H1 (cell line): Measurements from ENCODE around the gene SLC15A3. TPM values are rescaled to one million over a fixed set of nuclear protein-coding genes. Genes with fewer than 3 reads are reported as not detected.

ENCODE experiments used
- CTCF ChIA-PET: fragments of 300-600 bp; sonication (Branson Sonifier 250); formaldehyde crosslinking; loops from one replicate; lab custom pipeline; 2021; ENCODE audit not compliant: partially characterized antibody; lab: Charles Lee
- POLR2A ChIA-PET: fragments of 300-600 bp; sonication (Branson Sonifier 250); formaldehyde crosslinking; loops from one replicate; lab custom pipeline; 2021; ENCODE audit warnings: inconsistent platforms; ENCODE audit not compliant: partially characterized antibody; lab: Charles Lee
- DNase-seq, 2 experiments: peaks; one replicate each; pipeline versions ENCODE4 v3.0.0 to v3.0.0-alpha.2; 2010 to 2022; ENCODE audit warnings: low spot score in 2 of 2, low read depth in 1 of 2, mixed read lengths in 1 of 2
- FAIRE-seq: peaks from 2 replicates; lab custom pipeline; 2011; peaks lifted over from hg19 to GRCh38; lab: Jason Lieb, UNC
- H2AFZ ChIP-seq: 2 replicates; pipeline ENCODE4 v1.8.1; 2012; ENCODE audit warnings: low read length, inconsistent platforms
- H2AK5ac ChIP-seq: 2 replicates; pipeline ENCODE4 v1.6.1; 2013; ENCODE audit warnings: low read depth, low read length
- H2BK120ac ChIP-seq: replicated peaks from 2 replicates; pipeline ENCODE3; 2013; ENCODE audit warnings: low read depth, low read length, inconsistent platforms
- H2BK12ac ChIP-seq: 2 replicates; pipeline ENCODE4 v1.6.1; 2013; ENCODE audit warnings: low read depth, low read length
- H2BK15ac ChIP-seq: 2 replicates; pipeline ENCODE4 v1.6.1; 2013; ENCODE audit warnings: low read length
- H2BK20ac ChIP-seq: 2 replicates; pipeline ENCODE4 v1.6.1; 2013; ENCODE audit warnings: low read length
- H2BK5ac ChIP-seq: 2 replicates; pipeline ENCODE4 v1.6.1; 2013; ENCODE audit warnings: low read depth, low read length
- H3K14ac ChIP-seq: 2 replicates; pipeline ENCODE4 v1.6.1; 2013; ENCODE audit warnings: inconsistent platforms; ENCODE audit not compliant: insufficient read length
- H3K18ac ChIP-seq: 2 replicates; pipeline ENCODE4 v1.6.1; 2013; ENCODE audit warnings: low read length; ENCODE audit errors: extremely low read depth
- H3K23ac ChIP-seq: 2 replicates; pipeline ENCODE4 v1.6.1; 2013; ENCODE audit warnings: inconsistent platforms; ENCODE audit not compliant: insufficient read length
- H3K23me2 ChIP-seq: 2 replicates; pipeline ENCODE4 v1.6.1; 2013; ENCODE audit warnings: low read depth, low read length
- H3K27ac ChIP-seq: 2 replicates; pipeline ENCODE4 v1.6.1; 2011; ENCODE audit warnings: low read depth, low read length, inconsistent platforms
- H3K27me3 ChIP-seq, 4 experiments: replicated peaks in 1 of 4; 1 replicate in 1 of 4; 2 replicates in 3 of 4; pipeline versions ENCODE4 v1.6.1 to v1.8.1; 2011 to 2013; ENCODE audit warnings: low read length in 3 of 4, mild to moderate bottlenecking in 3 of 4, inconsistent platforms in 2 of 4, mixed read lengths in 2 of 4, moderate library complexity in 1 of 4; ENCODE audit not compliant: control insufficient read depth in 3 of 4, insufficient read depth in 3 of 4; ENCODE audit errors: extremely low read depth in 1 of 4
- H3K36me3 ChIP-seq, 4 experiments: 2 replicates each; pipeline versions ENCODE4 v1.6.1 to v1.8.1; 2011 to 2013; ENCODE audit warnings: mild to moderate bottlenecking in 4 of 4, low read length in 3 of 4, moderate library complexity in 2 of 4, control low read depth in 1 of 4, inconsistent platforms in 1 of 4; ENCODE audit not compliant: insufficient read depth in 4 of 4, control insufficient read depth in 2 of 4
- H3K4ac ChIP-seq: replicated peaks from 2 replicates; pipeline ENCODE3; 2013; ENCODE audit warnings: low read length, low read depth, mixed read lengths, inconsistent platforms; ENCODE audit not compliant: insufficient read length
- H3K4me1 ChIP-seq, 4 experiments: replicated peaks in 1 of 4; 1 replicate in 1 of 4; 2 replicates in 3 of 4; pipeline versions ENCODE4 v1.6.1 to v1.8.1; 2011 to 2013; ENCODE audit warnings: low read length in 3 of 4, inconsistent platforms in 2 of 4, mixed read lengths in 1 of 4; ENCODE audit not compliant: insufficient read depth in 4 of 4, control insufficient read depth in 3 of 4
- H3K4me2 ChIP-seq, 2 experiments: 2 replicates each; pipeline versions ENCODE4 v1.6.1 to v1.8.1; 2011 to 2013; ENCODE audit warnings: low read depth in 2 of 2, low read length in 2 of 2, control low read depth in 1 of 2, inconsistent platforms in 1 of 2, mild to moderate bottlenecking in 1 of 2; ENCODE audit not compliant: insufficient read depth in 1 of 2
- H3K4me3 ChIP-seq, 4 experiments: fragments of 200-600, 300-600 bp in 1 of 4; sonication (generic), shearing (Covaris generic), sonication (Bioruptor Twin) in 1 of 4; 2 replicates each; pipeline versions ENCODE4 v1.5.1 to v1.8.1; 2011 to 2016; ENCODE audit warnings: low read length in 4 of 4, low read depth in 3 of 4, control low read depth in 2 of 4, inconsistent platforms in 2 of 4, mild to moderate bottlenecking in 2 of 4, mixed read lengths in 1 of 4, moderate library complexity in 1 of 4; ENCODE audit not compliant: insufficient read depth in 2 of 4; ENCODE audit errors: extremely low read depth in 1 of 4
- H3K56ac ChIP-seq: replicated peaks from 2 replicates; pipeline ENCODE3; 2013; ENCODE audit warnings: low read depth, mild to moderate bottlenecking, mixed read lengths, low read length, inconsistent platforms; ENCODE audit not compliant: insufficient read length
- H3K79me1 ChIP-seq: 2 replicates; pipeline ENCODE4 v1.6.1; 2013; ENCODE audit warnings: low read depth, low read length, control low read depth
- H3K79me2 ChIP-seq, 2 experiments: 2 replicates each; pipeline versions ENCODE4 v1.6.1 to v1.8.1; 2012 to 2013; ENCODE audit warnings: low read length in 2 of 2, mild to moderate bottlenecking in 2 of 2, inconsistent platforms in 1 of 2; ENCODE audit not compliant: insufficient read depth in 2 of 2, control insufficient read depth in 1 of 2
- H3K9ac ChIP-seq, 4 experiments: replicated peaks in 1 of 4; 1 replicate in 1 of 4; 2 replicates in 3 of 4; pipeline versions ENCODE4 v1.6.1 to v1.8.1; 2011 to 2013; ENCODE audit warnings: low read depth in 3 of 4, low read length in 3 of 4, control low read depth in 2 of 4, mild to moderate bottlenecking in 2 of 4, moderate library complexity in 2 of 4, inconsistent platforms in 1 of 4; ENCODE audit errors: extremely low read depth in 1 of 4
- H3K9me3 ChIP-seq, 2 experiments: 2 replicates each; pipeline versions ENCODE4 v1.6.1 to v1.8.1; 2012 to 2013; ENCODE audit warnings: mild to moderate bottlenecking in 2 of 2, moderate library complexity in 2 of 2, control low read depth in 1 of 2, inconsistent platforms in 1 of 2, low read depth in 1 of 2, low read length in 1 of 2, mixed read lengths in 1 of 2; ENCODE audit not compliant: insufficient read depth in 2 of 2
- H4K20me1 ChIP-seq, 2 experiments: replicated peaks in 1 of 2; 2 replicates each; pipeline versions ENCODE3 to v1.8.1; 2011 to 2013; ENCODE audit warnings: inconsistent platforms in 2 of 2, low read length in 2 of 2, mild to moderate bottlenecking in 1 of 2; ENCODE audit not compliant: insufficient read depth in 2 of 2, control insufficient read depth in 1 of 2
- H4K5ac ChIP-seq: 2 replicates; pipeline ENCODE4 v1.6.1; 2013; ENCODE audit warnings: low read length, low read depth, mixed read lengths, inconsistent platforms; ENCODE audit not compliant: insufficient read length
- H4K8ac ChIP-seq: 2 replicates; pipeline ENCODE4 v1.8.0; 2013; ENCODE audit warnings: mild to moderate bottlenecking, moderate library complexity, low read length, inconsistent platforms; ENCODE audit not compliant: insufficient read depth; ENCODE audit errors: extremely low read depth
- H4K91ac ChIP-seq: replicated peaks from 2 replicates; pipeline ENCODE3; 2013; ENCODE audit warnings: low read length, mixed read lengths, inconsistent platforms; ENCODE audit not compliant: insufficient read length
- BACH1 ChIP-seq: IDR thresholded peaks from 2 replicates; pipeline ENCODE4 v1.6.1; 2012; ENCODE audit warnings: low read length, improper control_type of control experiment
- CREB1 ChIP-seq: IDR thresholded peaks from 2 replicates; pipeline ENCODE4 v1.6.1; 2012; ENCODE audit warnings: inconsistent platforms
- KDM5A ChIP-seq: fragments of 200-600 bp; IDR thresholded peaks from 2 replicates; pipeline ENCODE4 v1.7.1; 2012; ENCODE audit warnings: mild to moderate bottlenecking, low read length, inconsistent platforms, mixed read lengths
- POLR2A ChIP-seq, 2 experiments: IDR thresholded peaks; 1 replicate in 1 of 2; 2 replicates in 1 of 2; pipeline ENCODE4 v1.6.1; 2011; ENCODE audit warnings: low read depth in 2 of 2, low read length in 2 of 2, mild to moderate bottlenecking in 2 of 2; ENCODE audit errors: control extremely low read depth in 1 of 2
- POU5F1 ChIP-seq: IDR thresholded peaks from 2 replicates; pipeline ENCODE4 v1.6.1; 2011; ENCODE audit warnings: low read depth, mild to moderate bottlenecking, low read length, moderate library complexity
- RAD21 ChIP-seq, 2 experiments: IDR thresholded peaks in 1 of 2; conservative IDR thresholded peaks in 1 of 2; 2 replicates each; pipeline ENCODE4 v1.6.1; 2011; ENCODE audit warnings: low read depth in 2 of 2, low read length in 2 of 2, improper control_type of control experiment in 1 of 2, inconsistent platforms in 1 of 2, mild to moderate bottlenecking in 1 of 2, moderate library complexity in 1 of 2
- RXRA ChIP-seq: IDR thresholded peaks from 2 replicates; pipeline ENCODE4 v1.6.1; 2011; ENCODE audit warnings: low read depth, mild to moderate bottlenecking, low read length, moderate library complexity; ENCODE audit not compliant: insufficient read depth
- SIN3A ChIP-seq, 2 experiments: IDR thresholded peaks in 1 of 2; conservative IDR thresholded peaks in 1 of 2; 2 replicates each; pipeline ENCODE4 v1.6.1; 2011 to 2012; ENCODE audit warnings: low read length in 2 of 2, improper control_type of control experiment in 1 of 2, low read depth in 1 of 2, mild to moderate bottlenecking in 1 of 2
- SRF ChIP-seq: IDR thresholded peaks from 2 replicates; pipeline ENCODE4 v1.6.1; 2011; ENCODE audit warnings: mild to moderate bottlenecking, low read depth, low read length, moderate library complexity
- TAF7 ChIP-seq: optimal IDR thresholded peaks from 2 replicates; pipeline ENCODE3; 2011; ENCODE audit warnings: low read depth, mild to moderate bottlenecking, inconsistent platforms, low read length, moderate library complexity, borderline replicate concordance
- WGBS, 2 experiments: shearing (Covaris generic) in 1 of 2; methylation state at CpG; one replicate each; pipeline versions ENCODE4 v1.1.6 to v1.1.7; 2013 to 2015; ENCODE audit warnings: low lambda C conversion rate in 2 of 2, mixed read lengths in 2 of 2, inconsistent platforms in 1 of 2, low coverage in 1 of 2, missing lambda C conversion rate in 1 of 2; ENCODE audit not compliant: insufficient replicate concordance in 2 of 2, insufficient coverage in 1 of 2, insufficient read length in 1 of 2; ENCODE audit errors: extremely low coverage in 1 of 2, missing lambda C conversion rate in 1 of 2; 5-methylcytosine and 5-hydroxymethylcytosine counted together
- polyA plus RNA-seq, 7 experiments: library from polyadenylated mRNA; depleted of rRNA in 3 of 7; stranded (reverse) in 5 of 7; unstranded in 2 of 7; fragments of >200 nt in 5 of 7; fragments of 200-250 nt in 2 of 7; gene quantifications; 1 replicate in 5 of 7; 2 replicates in 1 of 7; 4 replicates in 1 of 7; pipeline versions ENCODE4 v1.2.1 to v1.2.3, GENCODE V29; 2011 to 2013; ENCODE audit warnings: missing spikeins in 2 of 7, mixed read lengths in 2 of 7
- total RNA-seq: library from RNA; stranded (reverse); fragmentation: NEBNext Ultra II Directional; extraction: Animal tissue kit (Norgen Biotek cat#: 25700); gene quantifications from 2 replicates; pipeline ENCODE4 v1.2.1, GENCODE V29; 2021

The SLC15A3 gene
- total and polyA plus RNA-seq, 2 of the 8 experiments (the other 6 are each of a cell fraction or from before 2014, with no cell fraction given): 25.8 to 31.0 TPM

DNA sequence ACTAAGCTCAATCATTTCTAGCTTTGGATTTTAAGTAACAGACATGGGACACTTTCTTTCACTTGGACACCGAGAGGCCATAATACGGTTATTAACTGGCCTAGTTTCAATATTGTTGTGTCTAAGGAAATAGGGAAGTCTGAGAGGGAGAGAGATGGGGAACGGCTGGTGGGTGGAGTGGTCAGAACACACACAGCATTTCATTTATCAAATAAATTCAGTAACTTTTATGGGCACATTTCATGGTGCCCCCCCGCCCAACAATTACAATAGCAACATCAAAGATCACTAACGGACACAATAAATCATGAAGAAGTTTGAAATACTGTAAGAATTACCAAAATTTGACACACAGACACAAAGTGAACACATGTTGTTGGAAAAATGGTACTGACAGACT lies 56.3 kb downstream of the SLC15A3 start:
- H3K14ac ChIP-seq: no peak overlapping the region
- H3K27ac ChIP-seq: no peak overlapping the region
- H3K18ac ChIP-seq: no peak overlapping the region
- no peak overlapping the region for H3K23ac ChIP-seq
- no peak overlapping the region for H4K5ac ChIP-seq
- H3K36me3 ChIP-seq: peaks cover 27 to 83% (median 65%) of the 10 kb centered on the region in 4 experiments
- H2BK120ac ChIP-seq: no peak overlapping the region
- no peak for TF ChIP-seq RXRA
- TF ChIP-seq POU5F1: no peak
- no peak for TF ChIP-seq SIN3A (conservative IDR thresholded peaks at IDR 0.05 in 1 of 2, IDR thresholded peaks at IDR 0.05 in 1 of 2; ENCODE audit: low read depth in 1 of 2, low read length in 2 of 2)
- TF ChIP-seq POLR2A (IDR thresholded peaks at IDR 0.05; ENCODE audit: control extremely low read depth in 1 of 2, low read depth in 2 of 2, low read length in 2 of 2): no peak
- TF ChIP-seq CREB1: no peak
- no peak for TF ChIP-seq SRF
- no peak for TF ChIP-seq KDM5A
- no peak for TF ChIP-seq RAD21 (IDR thresholded peaks at IDR 0.05 in 1 of 2, conservative IDR thresholded peaks at IDR 0.05 in 1 of 2; ENCODE audit: low read depth in 2 of 2, low read length in 2 of 2)
- no peak for TF ChIP-seq TAF7
- no peak for TF ChIP-seq BACH1
- no peak overlapping the region for H2BK15ac ChIP-seq
- H3K9ac ChIP-seq: no peak overlapping the region
- ChIA-PET POLR2A (interaction anchor here (1.0 to 1.5 kb wide), 2 partner anchors 18 to 64 kb away, joined by 3 to 5 read pairs; partner anchors contain the start of gene TMEM109), CTCF (interaction anchor here (0.9 to 23.0 kb wide), 5 partner anchors 7 to 132 kb away, joined by 3 to 522 read pairs (median 9); no protein-coding TSS in a partner anchor)
- H4K8ac ChIP-seq: no peak overlapping the region
- H3K4me1 ChIP-seq: no peaks in the 10 kb centered on the region
- no peak overlapping the region for H2AK5ac ChIP-seq
- H3K79me1 ChIP-seq: peaks cover 3% of the 10 kb centered on the region; the same call in 1 of the 2 replicates
- no peaks in the 10 kb centered on the region for H3K27me3 ChIP-seq
- 90% methylated on average over 5 of the region's 5 CpGs; no CpG with 5 or more reads in 1 of the 2 experiments for WGBS, 2 experiments
- no peaks in the 10 kb centered on the region for H3K9me3 ChIP-seq
- DNase-seq: no peak
- FAIRE-seq: no peak
- H2BK12ac ChIP-seq: no peak overlapping the region
- no peak overlapping the region for H4K91ac ChIP-seq
- peaks cover 3 to 10% of the 10 kb centered on the region in 2 experiments for H4K20me1 ChIP-seq
- no peak overlapping the region for H2BK20ac ChIP-seq
- no peak overlapping the region for H2AFZ ChIP-seq
- no peaks in the 10 kb centered on the region for H3K79me2 ChIP-seq
- no peak overlapping the region for H3K4ac ChIP-seq
- H2BK5ac ChIP-seq: no peak overlapping the region
- H3K23me2 ChIP-seq: no peaks in the 10 kb centered on the region
- H3K4me3 ChIP-seq: no peak overlapping the region
- H3K4me2 ChIP-seq: no peak overlapping the region
- no peak overlapping the region for H3K56ac ChIP-seq
